WERI-Rb-1 (cell line): ENCODE measurements around the gene TMEM108.

ENCODE experiments used
- DNase-seq: peaks from one replicate; pipeline ENCODE4 v3.0.0-alpha.2; 2020
- H3K27ac ChIP-seq: fragments of 250-450 bp; sonication (Bioruptor Pico); 2 replicates; pipeline ENCODE4 v1.5.1; 2020; ENCODE audit warnings: mild to moderate bottlenecking, moderate library complexity
- H3K27me3 ChIP-seq: fragments of 250-450 bp; sonication (Bioruptor Pico); 2 replicates; pipeline ENCODE4 v1.5.1; 2021; ENCODE audit warnings: mild to moderate bottlenecking, low read depth, moderate library complexity; ENCODE audit not compliant: insufficient read depth, severe bottlenecking
- H3K36me3 ChIP-seq: fragments of 250-450 bp; sonication (Bioruptor Pico); 2 replicates; pipeline ENCODE4 v1.5.1; 2020; ENCODE audit warnings: mild to moderate bottlenecking, moderate library complexity
- H3K4me3 ChIP-seq: 2 replicates; pipeline ENCODE4 v1.5.1; 2011; ENCODE audit warnings: low read depth, mild to moderate bottlenecking, control low read depth, low read length
- H3K9me3 ChIP-seq: fragments of 250-450 bp; sonication (Bioruptor Pico); 2 replicates; pipeline ENCODE4 v1.5.1; 2021; ENCODE audit warnings: mild to moderate bottlenecking, moderate library complexity; ENCODE audit not compliant: severe bottlenecking
- CTCF ChIP-seq: IDR thresholded peaks from 2 replicates; pipeline ENCODE4 v1.5.1; 2011; ENCODE audit warnings: low read depth, mild to moderate bottlenecking, control low read depth, inconsistent platforms, low read length

Gene TMEM108

GRCh38 chr3:133159498-133160475, 121.6 kb downstream of the TMEM108 start:
- Histone ChIP-seq H3K36me3 (no peaks in the 10 kb centered on the region), H3K9me3 (no peaks in the 10 kb centered on the region), H3K27me3 (no peaks in the 10 kb centered on the region), H3K4me3 (no peak overlapping the region), H3K27ac (no peak overlapping the region)
- TF ChIP-seq CTCF, result no peak
- DNase-seq, result no peak

GRCh38 chr3:133161656-133162055, 123.5 kb downstream of the TMEM108 start:
- no peak for TF ChIP-seq CTCF
- Histone ChIP-seq H3K27me3 (no peaks in the 10 kb centered on the region), H3K27ac (no peak overlapping the region), H3K4me3 (no peak overlapping the region), H3K9me3 (peaks cover under 1% of the 10 kb centered on the region), H3K36me3 (no peaks in the 10 kb centered on the region)
- no peak for DNase-seq

GRCh38 chr3:133162265-133162664, 124.1 kb downstream of the TMEM108 start:
- no peak for DNase-seq
- peaks cover 5% of the 10 kb centered on the region for H3K9me3 ChIP-seq
- H3K4me3 ChIP-seq, result no peak overlapping the region
- H3K27me3 ChIP-seq, result no peaks in the 10 kb centered on the region
- H3K36me3 ChIP-seq, result no peaks in the 10 kb centered on the region
- TF ChIP-seq CTCF, result no peak
- H3K27ac ChIP-seq, result no peak overlapping the region

GRCh38 chr3:133162670-133163305, 124.6 kb downstream of the TMEM108 start:
- no peak overlapping the region for H3K4me3 ChIP-seq
- no peaks in the 10 kb centered on the region for H3K27me3 ChIP-seq
- no peak for DNase-seq
- no peaks in the 10 kb centered on the region for H3K36me3 ChIP-seq
- H3K27ac ChIP-seq, result no peak overlapping the region
- peaks cover 5% of the 10 kb centered on the region for H3K9me3 ChIP-seq
- no peak for TF ChIP-seq CTCF

- Histone ChIP-seq H3K36me3 (no peaks in the 10 kb centered on the region), H3K27me3 (no peaks in the 10 kb centered on the region), H3K4me3 (no peak overlapping the region)
These were observed 129.3 kb downstream of the TMEM108 start for GRCh38 chr3:133167340-133168024.

More at GRCh38 chr3:133167340-133168024, 129.3 kb downstream of the TMEM108 start:
- no peak for DNase-seq
- no peak for TF ChIP-seq CTCF
- H3K27ac ChIP-seq, result no peak overlapping the region
- H3K9me3 ChIP-seq, result peaks cover 5% of the 10 kb centered on the region
